VCaP (cell line): ENCODE results near the gene PGS1.

ENCODE experiments used
- H3K27ac ChIP-seq: fragments of 450-650 bp; 2 replicates; pipeline ENCODE4 v1.5.1; 2017
- TF ChIP-seq, protein P1 (sequence below): fragments of 450-650 bp; conservative IDR thresholded peaks from 2 replicates; pipeline ENCODE4 v1.5.1; 2017; ENCODE audit warnings: mild to moderate bottlenecking, moderate library complexity

PGS1 gene

GRCh38 chr17:78357672-78358537 lies 20.5 kb upstream of the PGS1 start:
- TF ChIP-seq, protein P1, sequence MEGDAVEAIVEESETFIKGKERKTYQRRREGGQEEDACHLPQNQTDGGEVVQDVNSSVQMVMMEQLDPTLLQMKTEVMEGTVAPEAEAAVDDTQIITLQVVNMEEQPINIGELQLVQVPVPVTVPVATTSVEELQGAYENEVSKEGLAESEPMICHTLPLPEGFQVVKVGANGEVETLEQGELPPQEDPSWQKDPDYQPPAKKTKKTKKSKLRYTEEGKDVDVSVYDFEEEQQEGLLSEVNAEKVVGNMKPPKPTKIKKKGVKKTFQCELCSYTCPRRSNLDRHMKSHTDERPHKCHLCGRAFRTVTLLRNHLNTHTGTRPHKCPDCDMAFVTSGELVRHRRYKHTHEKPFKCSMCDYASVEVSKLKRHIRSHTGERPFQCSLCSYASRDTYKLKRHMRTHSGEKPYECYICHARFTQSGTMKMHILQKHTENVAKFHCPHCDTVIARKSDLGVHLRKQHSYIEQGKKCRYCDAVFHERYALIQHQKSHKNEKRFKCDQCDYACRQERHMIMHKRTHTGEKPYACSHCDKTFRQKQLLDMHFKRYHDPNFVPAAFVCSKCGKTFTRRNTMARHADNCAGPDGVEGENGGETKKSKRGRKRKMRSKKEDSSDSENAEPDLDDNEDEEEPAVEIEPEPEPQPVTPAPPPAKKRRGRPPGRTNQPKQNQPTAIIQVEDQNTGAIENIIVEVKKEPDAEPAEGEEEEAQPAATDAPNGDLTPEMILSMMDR, result no peak
- no peak overlapping the region for H3K27ac ChIP-seq

- H3K27ac ChIP-seq, result no peak overlapping the region
- TF ChIP-seq, protein P1, result no peak
Measured at GRCh38 chr17:78358538-78359320, 19.7 kb upstream of the PGS1 start.

DNA sequence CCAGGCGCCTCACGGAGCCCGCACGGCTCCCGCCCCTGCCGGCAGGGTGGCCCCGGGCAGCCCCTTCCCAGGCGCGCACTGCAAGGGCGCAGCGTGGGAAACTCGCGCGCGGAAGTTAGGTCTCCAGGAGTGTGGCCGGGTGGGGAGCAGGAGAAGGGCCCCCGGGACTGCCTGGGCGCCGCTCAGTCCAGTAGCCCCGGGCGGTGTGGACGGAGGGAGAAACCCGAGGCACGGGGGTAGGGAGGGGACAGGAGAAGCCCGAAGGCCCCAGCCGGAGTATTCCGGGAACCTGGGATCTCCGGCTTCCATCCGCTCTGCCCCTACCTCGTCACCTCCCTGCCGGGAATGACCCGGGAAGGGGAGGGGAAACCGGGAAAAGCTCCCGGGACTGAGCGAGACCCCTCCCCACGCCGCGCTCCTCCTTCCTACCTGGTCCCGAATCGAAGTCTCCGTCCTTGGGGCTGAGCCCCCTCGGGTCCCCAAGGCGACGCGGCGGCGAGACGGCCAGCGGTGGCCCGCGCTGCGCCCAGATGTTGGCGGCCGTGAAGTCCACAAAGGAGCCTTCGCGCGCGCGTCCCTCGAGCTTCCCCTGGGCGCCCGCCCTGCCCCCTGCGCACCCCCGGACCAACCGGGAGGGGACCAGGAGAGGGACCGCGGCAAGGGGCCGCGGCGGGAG lies 19.0 kb upstream of the PGS1 start:
- H3K27ac ChIP-seq, result peak overlapping the region; percentile 68
- TF ChIP-seq, protein P1, result no peak

- peak within 1 kb of the TSS; percentile 68 for H3K27ac ChIP-seq
- TF ChIP-seq, protein P1, result no peak
Measured at GRCh38 chr17:78359997-78360370, 18.5 kb upstream of the PGS1 start, which contains the start of gene SOCS3. Gene SOCS3 (minus strand): TSS chr17:78360077. CDS start chr17:78359095, 982 bp downstream.

GRCh38 chr17:78360371-78361224 lies 17.9 kb upstream of the PGS1 start:
- TF ChIP-seq, protein P1, result peak; percentile 98
- H3K27ac ChIP-seq, result peak overlapping the region; percentile 68

- TF ChIP-seq, protein P1, result no peak
- peak overlapping the region; percentile 68; the same call in 1 of the 2 replicates for H3K27ac ChIP-seq
Measured at GRCh38 chr17:78361225-78361701, 17.2 kb upstream of the PGS1 start.
